Retinal pigment epithelial cell (primary cell): Measurements from ENCODE around the gene JAKMIP2.
"Not testable (repeated sequence)": the region's sequence is repeated elsewhere in the genome, so short reads cannot be mapped to it uniquely, and the experiment has no call there.

Experiments used
- DNase-seq: peaks from one replicate; pipeline ENCODE4 v3.0.0-alpha.2; 2010; ENCODE audit warnings: low read depth
- H3K4me3 ChIP-seq: 2 replicates; pipeline ENCODE4 v1.5.1; 2011; ENCODE audit warnings: mild to moderate bottlenecking, low read length, control low read depth, moderate library complexity
- CTCF ChIP-seq: conservative IDR thresholded peaks from 2 replicates; pipeline ENCODE4 v1.5.1; 2011; ENCODE audit warnings: low read depth, low read length, control low read depth, inconsistent platforms

Gene JAKMIP2

DNA sequence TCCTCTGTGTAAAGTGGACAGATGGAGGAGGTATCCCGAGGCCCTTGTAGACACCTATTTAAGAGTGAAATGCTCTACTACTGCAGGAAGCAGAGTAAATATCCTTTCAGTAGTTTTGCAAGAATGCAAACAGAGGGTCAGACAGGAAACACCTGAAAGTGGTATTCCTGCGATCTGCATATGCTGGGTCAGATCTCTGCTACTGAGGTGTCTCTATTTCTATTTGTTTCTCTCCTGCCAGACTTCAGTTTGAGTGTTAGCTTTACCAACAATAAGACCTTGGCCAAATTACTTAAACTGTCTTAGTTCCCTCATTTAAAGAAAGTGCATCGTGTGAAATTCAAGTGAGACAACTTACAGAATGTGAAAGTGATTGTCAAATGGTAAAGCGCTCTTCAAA lies 47.6 kb downstream of the JAKMIP2 start:
- DNase-seq: no peak
- TF ChIP-seq CTCF: no peak
- no peak overlapping the region for H3K4me3 ChIP-seq

GRCh38 chr5:147733075-147733474 lies 49.5 kb downstream of the JAKMIP2 start:
- TF ChIP-seq CTCF: no peak
- no peak for DNase-seq

GRCh38 chr5:147732291-147732883 lies 50.1 kb downstream of the JAKMIP2 start:
- no peak overlapping the region for H3K4me3 ChIP-seq
- TF ChIP-seq CTCF: no peak
- no peak for DNase-seq

More at GRCh38 chr5:147733075-147733474, 49.5 kb downstream of the JAKMIP2 start:
- H3K4me3 ChIP-seq: no peak overlapping the region

GRCh38 chr5:147731431-147732290 lies 50.9 kb downstream of the JAKMIP2 start:
- TF ChIP-seq CTCF: no peak
- H3K4me3 ChIP-seq: no peak overlapping the region
- DNase-seq: no peak

GRCh38 chr5:147727200-147727599 lies 55.3 kb downstream of the JAKMIP2 start:
- no peak overlapping the region for H3K4me3 ChIP-seq
- DNase-seq: no peak
- no peak for TF ChIP-seq CTCF

DNA sequence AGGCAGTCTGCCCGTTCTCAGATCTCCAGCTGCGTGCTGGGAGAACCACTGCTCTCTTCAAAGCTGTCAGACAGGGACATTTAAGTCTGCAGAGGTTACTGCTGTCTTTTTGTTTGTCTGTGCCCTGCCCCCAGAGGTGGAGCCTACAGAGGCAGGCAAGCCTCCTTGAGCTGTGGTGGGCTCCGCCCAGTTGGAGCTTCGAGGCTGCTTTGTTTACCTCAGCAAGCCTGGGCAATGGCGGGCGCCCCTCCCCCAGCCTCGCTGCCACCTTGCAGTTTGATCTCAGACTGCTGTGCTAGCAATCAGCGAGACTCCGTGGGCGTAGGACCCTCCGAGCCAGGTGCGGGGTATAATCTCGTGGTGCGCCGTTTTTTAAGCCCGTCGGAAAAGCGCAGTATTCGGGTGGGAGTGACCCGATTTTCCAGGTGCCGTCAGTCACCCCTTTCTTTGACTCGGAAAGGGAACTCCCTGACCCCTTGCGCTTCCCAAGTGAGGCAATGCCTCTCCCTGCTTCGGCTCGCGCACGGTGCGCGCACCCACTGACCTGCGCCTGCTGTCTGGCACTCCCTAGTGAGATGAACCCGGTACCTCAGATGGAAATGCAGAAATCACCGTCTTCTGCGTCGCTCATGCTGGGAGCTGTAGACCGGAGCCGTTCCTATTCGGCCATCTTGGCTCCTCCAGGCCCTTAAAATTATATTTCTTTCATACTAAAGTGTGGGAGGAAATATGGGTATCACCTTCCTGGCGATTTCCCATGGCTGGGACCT lies 61.2 kb downstream of the JAKMIP2 start:
- DNase-seq, H3K4me3 ChIP-seq: not testable (repeated sequence)

GRCh38 chr5:147713550-147714295 lies 68.8 kb downstream of the JAKMIP2 start:
- no peak overlapping the region for H3K4me3 ChIP-seq

More at GRCh38 chr5:147713550-147714295, 68.8 kb downstream of the JAKMIP2 start:
- no peak for DNase-seq
- TF ChIP-seq CTCF: no peak
